DMS53 (cell line): Measurements from ENCODE around the gene SLC25A47.
"Not testable (repeated sequence)": the region's sequence is repeated elsewhere in the genome, so short reads cannot be mapped to it uniquely, and the experiment has no call there.

Experiments used
- DNase-seq: peaks from one replicate; lab custom pipeline; 2025; lab: John Stamatoyannopoulos, UW

SLC25A47 gene

GRCh38 chr14:100323121-100323941 lies at the start of gene SLC25A47:
Gene SLC25A47, plus strand, starts transcription at chr14:100323339. Its CDS starts 76 bp downstream, at chr14:100323415.
- peak; percentile 19 for DNase-seq

GRCh38 chr14:100274250-100274649 lies 48.9 kb upstream of the SLC25A47 start:
- DNase-seq = no peak

- DNase-seq = no peak
Measured at GRCh38 chr14:100275214-100275613, 47.9 kb upstream of the SLC25A47 start.

GRCh38 chr14:100278702-100279101 lies 44.4 kb upstream of the SLC25A47 start:
- peak; percentile 31 for DNase-seq

GRCh38 chr14:100279133-100279532 lies 44.0 kb upstream of the SLC25A47 start:
- DNase-seq = no peak

- DNase-seq = no peak
Measured at GRCh38 chr14:100279563-100279962, 43.6 kb upstream of the SLC25A47 start.

- no peak for DNase-seq
Measured at GRCh38 chr14:100281286-100282082, 41.7 kb upstream of the SLC25A47 start.

GRCh38 chr14:100282083-100282350 lies 41.1 kb upstream of the SLC25A47 start:
- DNase-seq = no peak

- DNase-seq = no peak
Measured at GRCh38 chr14:100282766-100283419, 40.2 kb upstream of the SLC25A47 start.

GRCh38 chr14:100283436-100283835 lies 39.7 kb upstream of the SLC25A47 start:
- DNase-seq = not testable (repeated sequence)

GRCh38 chr14:100283984-100284881 lies 38.9 kb upstream of the SLC25A47 start:
- DNase-seq = peak; percentile 17

- peak; percentile 74 for DNase-seq
Measured at GRCh38 chr14:100285021-100285912, 37.9 kb upstream of the SLC25A47 start.

- DNase-seq = no peak
Measured at GRCh38 chr14:100285913-100286400, 37.2 kb upstream of the SLC25A47 start.

- DNase-seq = no peak
Measured at GRCh38 chr14:100286484-100287191, 36.5 kb upstream of the SLC25A47 start.

- DNase-seq = no peak
Measured at GRCh38 chr14:100287202-100287997, 35.7 kb upstream of the SLC25A47 start.

GRCh38 chr14:100287998-100288295 lies 35.2 kb upstream of the SLC25A47 start:
- not testable (repeated sequence) for DNase-seq

GRCh38 chr14:100288382-100289185 lies 34.6 kb upstream of the SLC25A47 start:
- no peak for DNase-seq

- DNase-seq = no peak
Measured at GRCh38 chr14:100289916-100290606, 33.1 kb upstream of the SLC25A47 start.
